Inferior parietal cortex (tissue), 1 donor: ENCODE measurements around the gene SSTR4.
"Not testable (repeated sequence)": the region's sequence is repeated elsewhere in the genome, so short reads cannot be mapped to it uniquely, and the experiment has no call there.

ENCODE experiments used
- DNase-seq: peaks from one replicate; pipeline ENCODE4 v3.0.0-alpha.2; 2016; ENCODE audit errors: extremely low spot score

Gene SSTR4, protein sequence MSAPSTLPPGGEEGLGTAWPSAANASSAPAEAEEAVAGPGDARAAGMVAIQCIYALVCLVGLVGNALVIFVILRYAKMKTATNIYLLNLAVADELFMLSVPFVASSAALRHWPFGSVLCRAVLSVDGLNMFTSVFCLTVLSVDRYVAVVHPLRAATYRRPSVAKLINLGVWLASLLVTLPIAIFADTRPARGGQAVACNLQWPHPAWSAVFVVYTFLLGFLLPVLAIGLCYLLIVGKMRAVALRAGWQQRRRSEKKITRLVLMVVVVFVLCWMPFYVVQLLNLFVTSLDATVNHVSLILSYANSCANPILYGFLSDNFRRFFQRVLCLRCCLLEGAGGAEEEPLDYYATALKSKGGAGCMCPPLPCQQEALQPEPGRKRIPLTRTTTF

DNA sequence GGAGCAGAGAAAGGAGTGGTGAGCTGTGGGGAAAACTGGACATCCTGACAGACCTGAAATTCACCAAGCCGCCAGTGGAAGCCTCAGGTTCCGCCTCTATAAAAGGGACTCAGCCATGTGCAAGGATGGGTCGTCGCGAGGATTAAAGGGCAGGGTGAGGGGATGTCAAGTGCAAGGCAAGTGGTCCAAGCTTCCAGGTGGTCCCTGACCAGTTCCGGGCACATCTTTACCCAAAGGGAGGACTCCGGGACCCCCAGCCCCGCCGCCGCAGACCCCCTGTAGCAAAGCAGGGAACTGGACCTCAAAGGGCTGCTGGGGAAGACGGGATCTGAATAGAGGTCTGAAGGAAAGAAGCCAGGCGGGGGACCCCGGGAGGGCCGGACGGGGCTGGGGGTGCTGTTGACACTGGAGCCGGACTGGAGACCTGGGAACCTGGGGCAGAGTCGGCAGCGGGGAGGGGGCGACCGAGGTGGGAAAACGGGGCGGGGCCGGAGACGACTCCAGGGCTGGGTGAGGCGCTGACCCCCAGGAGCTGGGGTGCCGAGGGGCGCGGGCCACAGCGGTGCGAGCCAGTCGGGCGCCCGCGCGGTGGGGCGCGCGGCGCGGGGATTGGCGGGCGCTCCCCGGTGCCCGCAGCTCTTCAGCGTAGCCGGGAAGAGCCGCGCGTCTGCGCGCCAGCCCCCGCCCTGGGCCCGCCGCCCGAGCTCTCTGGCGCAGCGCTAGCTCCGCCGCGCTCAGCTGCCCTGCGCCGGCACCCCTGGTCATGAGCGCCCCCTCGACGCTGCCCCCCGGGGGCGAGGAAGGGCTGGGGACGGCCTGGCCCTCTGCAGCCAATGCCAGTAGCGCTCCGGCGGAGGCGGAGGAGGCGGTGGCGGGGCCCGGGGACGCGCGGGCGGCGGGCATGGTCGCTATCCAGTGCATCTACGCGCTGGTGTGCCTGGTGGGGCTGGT is at the start of gene SSTR4:
Gene SSTR4 (plus strand): TSS at position 592 of the 951 bp plus-strand sequence. CDS start 172 bp downstream, at position 764.
- no peak for DNase-seq

DNA sequence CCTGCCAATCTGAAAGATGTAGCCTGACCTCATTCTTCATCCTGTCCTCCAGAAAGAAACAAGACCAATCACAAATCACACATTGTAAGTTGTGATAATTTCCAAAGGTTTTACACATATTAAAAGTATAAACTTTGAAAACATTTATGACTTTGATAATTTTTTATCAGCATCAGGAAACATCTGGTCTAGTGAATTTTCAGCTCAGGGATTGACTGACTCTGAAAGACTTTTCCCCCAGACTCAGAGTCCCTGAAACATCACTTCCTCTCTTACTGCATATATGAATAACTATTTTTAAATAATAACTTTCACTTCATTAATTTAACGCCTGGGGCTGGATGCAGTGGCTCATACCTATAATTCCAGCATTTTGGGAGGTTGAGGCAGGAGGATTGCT is 48.5 kb upstream of the SSTR4 start:
- DNase-seq, result no peak

DNA sequence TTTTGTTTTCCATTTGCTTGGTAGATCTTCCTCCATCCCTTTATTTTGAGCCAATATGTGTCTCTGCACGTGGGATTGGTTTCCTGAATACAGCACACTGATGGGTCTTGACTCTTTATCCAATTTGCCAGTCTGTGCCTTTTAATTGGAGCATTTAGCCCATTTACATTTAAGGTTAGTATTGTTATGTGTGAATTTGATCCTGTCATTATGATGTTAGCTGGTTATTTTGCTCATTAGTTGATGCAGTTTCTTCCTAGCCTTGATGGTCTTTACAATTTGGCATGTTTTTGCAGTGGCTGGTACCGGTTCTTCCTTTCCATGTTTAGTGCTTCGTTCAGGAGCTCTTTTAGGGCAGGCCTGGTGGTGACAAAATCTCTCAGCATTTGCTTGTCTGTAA is 43.7 kb upstream of the SSTR4 start:
- not testable (repeated sequence) for DNase-seq

DNA sequence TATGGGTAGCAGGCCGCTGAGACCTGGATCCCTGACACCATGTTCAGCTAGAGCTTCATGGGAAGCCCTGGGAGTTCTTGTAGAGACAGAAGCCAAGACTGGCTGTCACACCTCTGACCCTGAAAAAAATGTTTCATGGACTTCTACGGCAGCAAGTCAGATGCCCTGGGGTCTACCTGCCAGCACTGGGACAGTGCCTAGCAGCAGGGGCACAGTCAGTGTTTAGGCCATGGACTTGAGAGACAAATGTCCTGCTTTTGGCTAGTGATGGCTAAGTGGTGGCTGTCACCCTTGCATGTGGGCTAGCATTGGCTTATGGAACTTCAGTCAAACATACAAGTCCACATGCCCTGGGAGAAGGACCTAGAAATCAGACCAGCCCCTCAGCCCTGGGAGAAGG is 41.3 kb upstream of the SSTR4 start:
- DNase-seq, result no peak

DNA sequence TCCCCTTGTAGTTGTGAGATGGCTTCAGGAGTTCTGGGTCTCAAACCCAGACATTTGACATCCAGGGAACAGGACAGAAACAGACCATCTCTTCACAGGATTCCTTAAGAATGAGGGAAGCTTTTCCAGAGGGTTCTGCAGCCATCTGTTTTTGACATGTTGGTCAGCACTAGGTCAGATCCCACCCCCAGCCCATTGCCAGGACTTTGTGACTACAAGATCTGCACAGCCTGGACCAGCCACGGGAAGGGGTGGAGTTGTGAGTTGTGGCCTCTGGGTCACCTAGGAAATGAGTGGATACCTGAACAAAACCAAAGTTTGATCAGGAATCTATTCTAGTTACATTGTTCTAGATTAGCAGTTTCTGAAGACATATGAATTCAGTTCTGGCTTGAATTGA is 39.2 kb upstream of the SSTR4 start:
- no peak for DNase-seq

DNA sequence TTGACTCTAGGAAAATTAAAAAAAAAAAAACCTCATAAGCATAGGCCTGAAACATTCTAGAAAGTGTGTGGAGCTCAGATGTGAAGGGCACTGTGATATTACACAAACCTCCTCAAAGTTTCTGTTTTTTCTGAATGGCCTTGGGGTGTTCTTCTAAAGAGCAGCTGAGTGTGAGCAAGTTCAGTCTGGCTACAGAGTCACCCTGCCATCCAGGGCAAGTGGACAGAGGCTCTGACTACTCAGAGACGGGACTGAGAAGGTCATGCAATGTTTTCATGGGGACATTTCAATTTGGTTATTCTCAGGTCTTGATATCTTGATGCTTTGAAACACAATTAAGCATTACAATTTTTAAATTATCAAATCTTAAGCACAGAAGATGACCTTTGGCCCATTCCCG is 36.6 kb upstream of the SSTR4 start:
- no peak for DNase-seq

DNA sequence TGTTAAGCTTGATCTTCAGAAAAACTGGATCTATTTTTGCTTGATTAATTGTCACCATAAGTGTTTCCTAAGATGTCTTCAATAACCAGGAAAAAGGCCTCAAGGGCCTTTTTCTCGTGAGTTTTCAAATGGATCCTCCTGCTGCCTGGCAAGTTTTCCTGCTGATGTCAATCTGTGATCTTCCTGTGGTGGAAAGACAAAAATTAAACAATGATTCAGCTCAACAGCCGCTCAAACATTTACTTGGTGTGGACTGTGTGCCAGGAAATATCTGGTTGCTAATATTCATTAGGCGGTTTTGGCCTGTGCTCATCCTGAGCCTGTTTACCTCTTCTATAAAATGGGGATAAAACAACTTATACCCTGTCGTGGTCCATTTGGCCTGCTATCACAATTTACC is 35.4 kb upstream of the SSTR4 start:
- DNase-seq, result no peak

DNA sequence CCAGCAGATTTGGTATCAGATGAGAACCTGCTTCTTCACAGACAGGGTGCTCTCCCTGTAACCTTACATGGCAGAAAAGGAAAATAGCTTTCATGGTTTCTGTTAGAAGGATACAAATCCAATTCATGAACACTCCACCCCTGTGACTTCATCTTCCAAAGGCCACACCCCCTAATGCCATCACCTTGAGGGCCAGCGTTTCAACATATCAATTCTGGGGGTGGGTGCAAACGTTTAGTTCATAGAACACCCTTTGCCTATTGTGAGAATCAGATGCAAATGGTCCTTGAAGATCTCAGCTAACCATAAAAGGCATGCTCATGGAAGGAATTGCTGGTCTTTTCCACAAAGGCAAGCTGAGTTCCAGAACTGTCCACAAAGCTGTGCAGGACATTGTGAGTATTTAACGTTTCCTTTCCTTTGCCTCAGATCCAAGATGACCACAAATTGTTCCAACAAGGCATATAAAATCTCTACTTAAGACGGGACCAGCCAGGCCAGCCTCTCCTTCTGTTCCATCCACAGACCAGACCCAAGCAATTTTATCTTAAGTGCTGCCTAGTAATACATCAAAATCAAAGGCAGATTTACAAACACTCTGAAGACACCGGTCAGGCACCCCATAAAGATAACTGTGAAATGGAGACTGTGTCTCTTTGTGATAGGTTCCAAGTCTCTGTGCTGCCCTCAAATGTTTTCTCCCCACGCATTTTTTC is 34.7 kb upstream of the SSTR4 start:
- DNase-seq, result no peak

DNA sequence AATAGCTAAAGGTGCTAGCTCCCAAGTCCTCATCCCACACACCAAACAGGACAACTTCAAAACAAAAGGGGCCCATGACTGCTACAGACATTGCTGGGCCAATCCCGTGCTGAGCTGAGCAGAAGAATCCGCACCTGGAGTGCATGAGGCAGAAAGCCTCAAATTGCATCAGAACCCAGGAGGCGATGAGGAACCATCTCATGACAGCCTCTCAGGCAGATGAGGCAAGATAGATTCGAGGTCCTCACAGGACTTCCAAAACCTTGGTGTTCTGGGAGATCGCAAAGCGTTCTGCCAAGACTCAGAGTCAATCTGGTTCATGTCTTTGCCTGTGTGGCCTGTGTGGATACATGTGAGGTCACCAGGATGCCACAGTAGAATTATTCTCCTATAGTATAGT is 32.8 kb upstream of the SSTR4 start:
- no peak for DNase-seq

DNA sequence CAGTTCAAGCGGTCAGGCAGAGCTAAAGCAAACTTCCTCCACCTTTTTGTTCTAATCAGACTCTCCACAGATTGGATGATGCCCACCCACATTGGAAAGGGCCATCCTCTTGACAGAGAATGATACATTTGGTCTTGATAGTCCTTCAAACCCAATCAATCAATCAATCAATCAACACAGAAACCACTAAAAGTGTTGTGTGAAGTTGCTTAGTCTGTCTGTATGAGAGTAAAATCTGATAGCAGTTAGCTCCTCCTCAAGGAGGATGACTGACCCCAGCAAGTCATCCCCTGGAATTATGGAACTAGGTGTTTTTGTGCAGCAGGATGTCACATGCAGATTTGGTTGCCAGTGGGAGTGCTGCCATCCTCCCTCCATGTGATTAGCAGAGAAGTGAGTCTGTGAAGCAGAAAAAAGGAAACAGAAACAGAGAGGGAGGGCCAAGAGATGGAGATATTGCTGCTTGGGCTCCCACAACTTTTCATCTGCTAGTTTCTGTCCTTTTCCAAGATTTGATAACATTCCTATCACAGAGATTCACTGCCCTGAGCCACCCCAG is 32.0 kb upstream of the SSTR4 start:
- DNase-seq, result no peak

DNA sequence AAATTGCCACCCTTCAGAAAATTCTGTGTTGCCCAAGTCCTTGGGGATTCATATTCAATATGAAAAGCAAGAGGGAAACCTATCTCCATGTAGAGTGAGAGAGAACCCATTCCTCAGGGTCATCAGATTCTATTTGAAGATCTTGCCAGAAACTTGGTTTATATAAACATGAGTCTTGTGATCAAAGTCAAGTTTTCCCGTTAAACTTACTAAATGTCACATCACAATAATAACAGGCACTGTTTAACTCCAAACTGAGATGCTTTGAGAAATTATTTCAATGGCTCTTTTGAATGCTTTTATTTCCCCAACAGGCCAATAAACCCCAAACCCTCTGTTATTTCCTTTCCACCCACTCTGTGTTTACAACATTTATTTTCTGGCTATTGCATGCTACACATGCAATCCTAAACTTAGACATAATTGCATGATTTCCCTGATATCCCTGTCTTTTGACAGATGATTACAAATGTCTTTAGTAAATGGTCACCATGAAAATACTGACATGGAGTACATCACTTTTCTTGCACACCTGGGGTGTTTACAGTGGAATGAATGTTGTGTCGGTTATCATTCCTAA is 31.1 kb upstream of the SSTR4 start:
- DNase-seq, result no peak

DNA sequence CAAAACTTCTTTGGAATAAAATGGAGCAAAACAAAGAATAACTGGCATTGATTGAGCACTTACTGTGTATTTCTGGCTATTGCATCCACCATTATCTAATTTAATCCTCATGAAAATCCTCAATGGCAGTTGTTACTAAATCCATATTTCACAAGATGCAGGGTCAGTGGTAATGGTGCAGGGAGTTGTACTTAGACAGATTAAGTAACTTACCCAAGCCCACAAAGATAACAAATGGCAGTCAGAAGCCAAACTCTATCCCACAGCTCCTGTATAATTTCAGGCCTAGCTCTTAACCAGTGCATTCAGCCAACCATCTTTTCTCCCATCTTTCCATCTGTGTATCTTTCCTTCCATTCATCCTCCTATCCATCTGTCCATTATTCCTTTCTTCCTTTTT is 29.3 kb upstream of the SSTR4 start:
- DNase-seq, result no peak

DNA sequence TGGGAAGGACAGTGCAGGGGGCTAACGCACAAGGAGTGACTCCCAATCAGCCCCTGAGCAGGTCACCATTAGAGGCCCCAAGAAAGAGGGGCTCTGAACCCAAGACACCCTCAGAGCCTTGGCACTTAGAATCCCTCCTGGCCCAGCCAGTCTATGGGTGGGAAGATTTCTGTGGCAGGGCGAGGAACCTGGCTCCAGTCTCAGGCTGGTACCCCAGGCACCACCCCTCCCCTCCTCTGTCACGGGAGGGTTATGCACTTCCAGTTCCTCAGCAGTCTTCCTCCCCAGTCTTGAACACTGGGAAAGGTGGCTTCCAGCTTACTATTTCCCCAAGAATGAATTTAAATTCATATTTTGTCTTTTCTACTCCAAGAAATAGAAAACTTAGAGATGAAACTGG is 27.6 kb upstream of the SSTR4 start:
- DNase-seq, result no peak

DNA sequence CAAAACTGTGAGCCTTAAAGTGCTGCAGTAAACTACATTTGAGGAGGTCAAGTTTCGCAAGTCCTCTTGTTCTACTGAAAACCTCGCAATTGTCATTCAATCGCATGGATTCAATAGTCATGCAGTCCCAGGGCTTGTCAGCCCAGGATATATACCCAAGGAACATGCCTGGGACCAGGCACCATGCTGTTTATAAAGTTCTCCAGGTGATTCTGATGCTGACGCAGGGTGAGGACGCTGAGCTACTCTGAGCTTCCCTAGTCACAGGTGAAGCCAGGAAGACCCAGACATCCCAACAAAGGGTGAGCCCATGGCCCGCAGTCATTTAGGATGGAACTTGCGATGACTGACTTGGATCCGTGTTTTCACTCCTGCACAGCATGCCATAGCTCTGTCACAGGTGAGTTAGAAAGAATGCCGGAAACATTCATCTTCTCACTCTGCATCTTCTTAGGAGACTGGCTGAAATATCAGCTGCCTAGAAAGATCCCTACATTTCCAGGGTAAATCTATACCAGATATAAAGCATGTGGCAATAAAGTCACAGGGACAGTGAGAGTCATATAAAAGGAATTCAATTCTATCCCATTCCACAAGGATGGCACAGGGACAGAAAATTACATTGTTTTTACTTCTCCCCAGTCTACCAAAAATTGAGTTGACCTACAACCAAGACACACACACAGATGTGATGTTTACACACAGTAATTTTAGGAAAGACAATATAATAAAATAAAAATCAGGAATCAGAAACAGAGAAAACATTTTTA is 27.0 kb upstream of the SSTR4 start:
- DNase-seq, result no peak

DNA sequence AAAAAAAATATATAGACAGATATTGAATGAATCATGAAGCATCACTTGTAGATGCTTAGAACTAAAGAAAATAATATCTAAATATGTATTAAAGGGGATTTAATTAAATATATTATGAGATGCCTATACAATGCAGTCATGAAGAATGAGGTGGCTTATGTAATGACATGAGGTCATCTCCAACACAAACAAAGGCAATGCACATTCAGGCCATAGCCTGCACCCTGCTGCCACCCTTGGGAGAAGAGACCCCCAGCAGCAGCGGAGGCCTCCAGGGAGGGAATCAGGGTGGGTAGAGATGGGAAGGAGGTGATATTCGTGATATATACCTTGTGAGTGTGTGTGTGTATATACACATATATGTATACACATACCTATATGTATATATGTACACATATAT is 26.4 kb upstream of the SSTR4 start:
- DNase-seq, result no peak

DNA sequence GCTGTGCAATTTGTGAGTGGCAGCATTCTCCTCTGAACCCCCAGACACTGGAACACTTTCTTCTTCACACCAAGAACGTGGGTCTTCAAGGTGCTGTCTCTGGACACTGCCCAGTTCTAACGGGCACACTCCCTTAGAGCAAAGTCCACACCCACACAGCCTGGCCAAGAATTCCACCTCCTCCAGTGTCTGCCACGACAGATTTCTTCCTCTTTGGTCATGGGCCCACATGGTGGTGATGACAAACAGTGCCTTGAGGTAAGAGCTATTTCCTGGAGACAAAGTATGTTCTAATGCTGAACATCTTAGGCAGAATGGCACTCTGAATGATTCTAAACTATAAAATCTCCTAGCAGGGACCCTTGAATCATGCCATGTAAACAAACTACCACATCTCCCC is 25.5 kb upstream of the SSTR4 start:
- DNase-seq, result no peak

DNA sequence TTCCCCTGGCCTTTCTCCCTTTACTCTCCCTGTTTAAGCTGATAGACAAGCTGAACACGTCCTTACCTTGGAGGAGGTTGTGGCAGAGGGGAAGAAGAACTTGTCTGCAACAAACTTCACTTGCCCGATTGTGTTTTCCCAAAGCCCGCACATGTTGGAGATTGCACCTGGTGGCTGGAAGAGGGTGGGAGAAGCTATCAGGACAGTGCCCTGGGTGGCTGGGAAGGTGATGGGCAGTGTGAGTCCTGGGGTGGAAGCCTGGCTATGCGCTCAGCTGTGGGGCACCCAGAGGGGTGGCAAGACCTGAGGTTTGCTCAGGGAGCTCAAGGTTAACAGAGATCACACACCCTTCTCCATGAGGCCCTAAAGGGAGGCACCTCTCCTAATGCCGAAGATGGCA is 25.0 kb upstream of the SSTR4 start:
- DNase-seq, result no peak

DNA sequence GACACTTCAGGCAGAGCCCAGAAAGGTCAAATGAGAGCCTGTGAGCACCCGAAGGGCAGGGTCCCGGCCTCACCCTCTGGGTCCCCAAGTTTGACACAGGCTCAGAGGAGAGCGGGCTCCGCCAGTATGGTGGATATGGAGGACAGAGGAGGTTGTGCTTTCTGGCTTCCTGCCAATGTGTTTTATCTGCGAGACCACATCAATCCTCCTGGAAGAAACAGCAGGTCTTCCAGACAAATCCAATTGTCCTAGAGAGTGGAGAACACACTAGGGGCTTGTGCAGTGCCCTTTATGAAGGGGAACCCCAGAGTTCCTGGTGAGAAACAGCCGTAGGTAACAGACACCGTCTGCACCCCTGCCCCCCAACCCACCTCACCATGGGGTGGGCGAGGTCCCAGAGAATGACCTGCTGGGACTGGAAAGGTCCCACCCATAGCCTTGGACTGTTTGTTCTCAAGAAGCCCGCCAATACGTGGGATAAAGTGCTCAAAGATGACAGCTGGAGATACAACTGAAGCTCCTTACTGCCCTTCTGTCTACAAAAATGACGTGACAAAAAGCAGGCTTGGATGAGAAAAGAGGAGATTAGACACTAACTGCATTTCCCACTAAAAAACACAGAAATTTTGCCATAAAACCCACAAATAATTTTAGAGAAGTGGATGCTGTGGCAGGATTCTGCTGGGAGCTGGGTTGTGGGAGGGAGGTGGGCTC is 23.9 kb upstream of the SSTR4 start:
- DNase-seq, result no peak

DNA sequence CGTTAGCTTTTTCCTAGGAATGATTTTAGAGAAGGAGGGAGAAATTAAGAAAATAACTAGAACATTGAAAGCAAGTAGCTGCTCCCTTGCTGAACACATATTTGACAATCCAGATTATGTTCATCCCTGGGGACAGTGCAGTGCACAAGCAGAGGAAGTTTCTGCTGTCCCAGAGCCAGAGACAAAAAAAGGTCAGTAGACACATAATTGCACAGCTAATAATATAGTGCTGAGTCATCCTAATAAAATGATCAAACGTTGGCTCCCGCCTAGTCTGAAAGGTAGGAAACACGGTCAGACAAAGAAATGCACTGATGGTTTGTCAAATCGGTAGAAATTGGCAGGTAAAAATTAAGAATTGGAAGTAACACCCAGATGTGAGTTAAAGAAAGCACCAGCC is 21.7 kb upstream of the SSTR4 start:
- DNase-seq, result no peak

DNA sequence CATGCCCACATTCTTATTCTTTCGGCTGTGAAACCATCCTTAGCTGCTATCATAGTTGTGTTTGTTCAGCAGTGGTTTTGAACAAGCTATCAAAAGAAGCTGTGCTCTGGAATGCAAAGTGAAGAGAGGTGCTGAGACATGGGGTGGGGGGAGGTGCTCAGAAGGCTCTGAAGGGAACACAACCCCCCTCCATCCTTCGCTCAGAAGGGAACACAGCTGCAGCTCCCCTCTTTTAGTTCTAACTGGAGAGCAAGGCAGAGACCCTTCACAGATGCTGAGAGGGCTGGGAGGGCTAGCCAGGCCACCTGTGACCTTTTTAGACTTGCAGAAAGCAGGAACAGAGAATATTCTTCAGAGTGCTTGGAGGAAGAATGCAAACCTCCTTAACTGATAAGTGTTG is 17.6 kb upstream of the SSTR4 start:
- DNase-seq, result no peak
